HEK293 (cell line): ENCODE measurements around the gene PRSS2.

Experiments used
- CTCF ChIA-PET: fragments of 350-600 bp; formaldehyde crosslinking; extraction: SDS; loops from one replicate; lab custom pipeline; 2021; ENCODE audit warnings: antibody characterized with exemption; lab: Yijun Ruan, JAX
- POLR2A ChIA-PET: fragments of 300-600 bp; formaldehyde crosslinking; extraction: SDS; loops from one replicate; lab custom pipeline; 2020; ENCODE audit warnings: antibody characterized with exemption, inconsistent platforms; lab: Yijun Ruan, JAX
- H3K27ac ChIP-seq: fragments of 200-500 bp; sonication (Bioruptor generic); 2 replicates; pipeline ENCODE4 v1.5.1; 2014; ENCODE audit warnings: low read depth, low read length, control low read depth, inconsistent platforms; ENCODE audit errors: extremely low read depth
- H3K36me3 ChIP-seq, 2 experiments: fragments of 200-500 bp in 1 of 2; sonication (Bioruptor generic) in 1 of 2; 1 replicate in 1 of 2; 2 replicates in 1 of 2; pipeline ENCODE4 v1.5.1; 2014 to 2017; ENCODE audit warnings: inconsistent platforms in 2 of 2, low read length in 2 of 2; ENCODE audit not compliant: control insufficient read depth in 2 of 2, insufficient read depth in 1 of 2
- H3K4me1 ChIP-seq: fragments of 200-500 bp; sonication (Bioruptor generic); 2 replicates; pipeline ENCODE4 v1.5.1; 2014; ENCODE audit warnings: mild to moderate bottlenecking, low read length, inconsistent platforms; ENCODE audit not compliant: control insufficient read depth, insufficient read depth
- H3K4me3 ChIP-seq: 2 replicates; pipeline ENCODE4 v1.5.1; 2011; ENCODE audit warnings: low read depth, mild to moderate bottlenecking, control low read depth, low read length, moderate library complexity
- H3K9me3 ChIP-seq: fragments of 200-500 bp; sonication (Bioruptor generic); 2 replicates; pipeline ENCODE4 v1.5.1; 2014; ENCODE audit warnings: low read depth, low read length, inconsistent platforms; ENCODE audit not compliant: control insufficient read depth, insufficient read depth
- BCL11B ChIP-seq: fragments of 450-650 bp; formaldehyde crosslinking; IDR thresholded peaks from 2 replicates; pipeline ENCODE4 v1.5.1; 2016; ENCODE audit warnings: low read depth, missing biosample characterization, missing genetic modification characterization
- GFI1B ChIP-seq: fragments of 450-650 bp; formaldehyde crosslinking; IDR thresholded peaks from 2 replicates; pipeline ENCODE4 v1.5.1; 2016; ENCODE audit warnings: missing biosample characterization, missing genetic modification characterization
- INSM2 ChIP-seq: fragments of 450-650 bp; formaldehyde crosslinking; IDR thresholded peaks from 2 replicates; pipeline ENCODE4 v1.5.1; 2016; ENCODE audit warnings: missing biosample characterization, missing genetic modification characterization
- MYNN ChIP-seq: fragments of 450-650 bp; formaldehyde crosslinking; IDR thresholded peaks from 2 replicates; pipeline ENCODE4 v1.5.1; 2016; ENCODE audit warnings: missing biosample characterization, missing genetic modification characterization, borderline replicate concordance
- PRDM2 ChIP-seq: fragments of 450-650 bp; formaldehyde crosslinking; IDR thresholded peaks from 2 replicates; pipeline ENCODE4 v1.5.1; 2016; ENCODE audit warnings: missing biosample characterization, missing genetic modification characterization, borderline replicate concordance
- ZBTB49 ChIP-seq: fragments of 450-650 bp; formaldehyde crosslinking; IDR thresholded peaks from 2 replicates; pipeline ENCODE4 v1.5.1; 2016; ENCODE audit warnings: missing biosample characterization, missing genetic modification characterization, low read depth
- ZBTB7A ChIP-seq: fragments of 450-650 bp; formaldehyde crosslinking; IDR thresholded peaks from 2 replicates; pipeline ENCODE4 v1.5.1; 2016; ENCODE audit warnings: low read depth, missing biosample characterization, missing genetic modification characterization
- ZNF112 ChIP-seq: fragments of 450-650 bp; formaldehyde crosslinking; IDR thresholded peaks from 2 replicates; pipeline ENCODE4 v1.5.0; 2017; ENCODE audit warnings: missing biosample characterization, missing genetic modification characterization
- ZNF146 ChIP-seq: fragments of 450-650 bp; formaldehyde crosslinking; IDR thresholded peaks from 2 replicates; pipeline ENCODE4 v1.5.1; 2016; ENCODE audit warnings: missing biosample characterization, missing genetic modification characterization
- ZNF324 ChIP-seq: fragments of 450-650 bp; formaldehyde crosslinking; IDR thresholded peaks from 2 replicates; pipeline ENCODE4 v1.5.1; 2016; ENCODE audit warnings: missing biosample characterization, missing genetic modification characterization
- ZNF354C ChIP-seq: fragments of 450-650 bp; formaldehyde crosslinking; IDR thresholded peaks from 2 replicates; pipeline ENCODE4 v1.5.1; 2016; ENCODE audit warnings: missing biosample characterization, missing genetic modification characterization, low read depth, borderline replicate concordance
- ZNF391 ChIP-seq: fragments of 450-650 bp; formaldehyde crosslinking; IDR thresholded peaks from 2 replicates; pipeline ENCODE4 v1.5.1; 2016; ENCODE audit warnings: low read depth, missing biosample characterization, missing genetic modification characterization, borderline replicate concordance
- ZNF398 ChIP-seq: fragments of 450-650 bp; formaldehyde crosslinking; IDR thresholded peaks from 2 replicates; pipeline ENCODE4 v1.5.1; 2017; ENCODE audit warnings: missing biosample characterization, missing genetic modification characterization
- ZNF404 ChIP-seq: fragments of 450-650 bp; formaldehyde crosslinking; IDR thresholded peaks from 2 replicates; pipeline ENCODE4 v1.5.1; 2017; ENCODE audit warnings: missing biosample characterization, missing genetic modification characterization
- ZNF473 ChIP-seq: fragments of 450-650 bp; formaldehyde crosslinking; IDR thresholded peaks from 2 replicates; pipeline ENCODE4 v1.5.1; 2017; ENCODE audit warnings: missing biosample characterization, missing genetic modification characterization
- ZSCAN4 ChIP-seq: fragments of 450-650 bp; formaldehyde crosslinking; IDR thresholded peaks from 2 replicates; pipeline ENCODE4 v1.5.1; 2017; ENCODE audit warnings: missing biosample characterization, missing genetic modification characterization

Gene PRSS2

GRCh38 chr7:142800088-142800487 is 29.3 kb downstream of the PRSS2 start:
- no peaks in the 10 kb centered on the region for H3K36me3 ChIP-seq
- TF ChIP-seq ZNF404 (tag by site-specific recombination), result no peak
- TF ChIP-seq MYNN, result no peak
- no peak for TF ChIP-seq ZNF146 (tag by site-specific recombination)
- TF ChIP-seq PRDM2 (tag by site-specific recombination), result no peak
- no peak for TF ChIP-seq INSM2 (tag by site-specific recombination)
- TF ChIP-seq ZNF112 (tag by site-specific recombination), result no peak
- TF ChIP-seq ZSCAN4 (tag by site-specific recombination), result no peak
- ChIA-PET POLR2A (no interaction called here), CTCF (interaction anchor here (0.6 to 1.6 kb wide), 4 partner anchors 11 to 88 kb away, joined by 3 read pairs; no protein-coding TSS in a partner anchor)
- no peaks in the 10 kb centered on the region for H3K9me3 ChIP-seq
- H3K4me3 ChIP-seq, result no peak overlapping the region
- H3K27ac ChIP-seq, result no peak overlapping the region
- no peaks in the 10 kb centered on the region for H3K4me1 ChIP-seq

- H3K4me1 ChIP-seq, result no peaks in the 10 kb centered on the region
- no peak overlapping the region for H3K4me3 ChIP-seq
- no peak for TF ChIP-seq ZNF473 (tag by site-specific recombination)
- TF ChIP-seq BCL11B (tag by site-specific recombination), result no peak
- TF ChIP-seq ZNF391 (tag by site-specific recombination), result no peak
- TF ChIP-seq GFI1B (tag by site-specific recombination), result no peak
- TF ChIP-seq ZBTB7A, result no peak
- no peak for TF ChIP-seq ZBTB49
- no peak for TF ChIP-seq ZNF324 (tag by site-specific recombination)
- no peak for TF ChIP-seq ZNF354C
- no peak for TF ChIP-seq ZNF398 (tag by site-specific recombination)
- POLR2A ChIA-PET, result no interaction called here
- CTCF ChIA-PET, result interaction anchor here (0.6 to 0.7 kb wide), 2 partner anchors 10 to 554 kb away, joined by 3 read pairs; no protein-coding TSS in a partner anchor
- no peaks in the 10 kb centered on the region for H3K36me3 ChIP-seq
- no peak overlapping the region for H3K27ac ChIP-seq
- H3K9me3 ChIP-seq, result no peaks in the 10 kb centered on the region
Observed at GRCh38 chr7:142800699-142801260, 30.0 kb downstream of the PRSS2 start.
